IMR-90 (cell line): Measurements from ENCODE around the gene BTN1A1. TPM values are rescaled to one million over a fixed set of nuclear protein-coding genes. Genes with fewer than 3 reads are reported as not detected.
A peak's percentile ranks its signal among the peaks of the same experiment; 100 is the strongest.

Source experiments
- ATAC-seq: fragments of 200-7000 bp; cut with Tn5 transposase; 2 replicates; pipeline ENCODE4 v1.9.1; 2020; ENCODE audit warnings: low read depth, mild to moderate bottlenecking, moderate library complexity
- BruUV-seq: library from RNA; stranded (reverse); fragments of 400-500 nt; replicated peaks from 2 replicates; lab custom pipeline; 2021; lab: Mats Ljungman, UMichigan
- CTCF ChIA-PET: fragments of 300-600 bp; formaldehyde crosslinking; extraction: SDS; loops from one replicate; lab custom pipeline; 2021; ENCODE audit warnings: antibody characterized with exemption; lab: Yijun Ruan, JAX
- POLR2A ChIA-PET: fragments of 300-600 bp; sonication (Branson Sonifier 250); formaldehyde crosslinking; loops from one replicate; lab custom pipeline; 2022; ENCODE audit warnings: antibody characterized with exemption; ENCODE audit not compliant: unreplicated experiment; lab: Charles Lee
- DNase-seq: peaks from one replicate; pipeline ENCODE4 v3.0.0; 2013
- H2AFZ ChIP-seq: replicated peaks from 2 replicates; pipeline ENCODE3; 2013; ENCODE audit warnings: low read length, mild to moderate bottlenecking; ENCODE audit not compliant: poor library complexity
- H2AK5ac ChIP-seq: 2 replicates; pipeline ENCODE4 v1.6.1; 2013; ENCODE audit warnings: low read depth, low read length, inconsistent platforms
- H2AK9ac ChIP-seq: replicated peaks from 2 replicates; pipeline ENCODE3; 2013; ENCODE audit warnings: mild to moderate bottlenecking, low read depth, low read length, moderate library complexity; ENCODE audit not compliant: poor library complexity
- H2BK120ac ChIP-seq: 2 replicates; pipeline ENCODE4 v1.6.1; 2013; ENCODE audit warnings: low read depth, low read length, inconsistent platforms
- H2BK15ac ChIP-seq: 3 replicates; pipeline ENCODE4 v1.6.1; 2013; ENCODE audit warnings: low read depth, low read length, inconsistent platforms
- H2BK20ac ChIP-seq: 2 replicates; pipeline ENCODE4 v1.6.1; 2013; ENCODE audit warnings: low read depth, mild to moderate bottlenecking, inconsistent platforms, low read length, moderate library complexity
- H2BK5ac ChIP-seq: 2 replicates; pipeline ENCODE4 v1.6.1; 2013; ENCODE audit warnings: mild to moderate bottlenecking, low read depth, low read length, inconsistent platforms; ENCODE audit not compliant: poor library complexity, severe bottlenecking
- H3K14ac ChIP-seq: replicated peaks from 2 replicates; pipeline ENCODE4 v1.6.1; 2013; ENCODE audit warnings: low read depth, low read length, inconsistent platforms
- H3K18ac ChIP-seq: 2 replicates; pipeline ENCODE4 v1.6.1; 2013; ENCODE audit warnings: low read depth, low read length, control low read depth
- H3K23ac ChIP-seq: 2 replicates; pipeline ENCODE4 v1.6.1; 2013; ENCODE audit warnings: low read depth, low read length, inconsistent platforms
- H3K27ac ChIP-seq: 2 replicates; pipeline ENCODE4 v1.5.1; 2013; ENCODE audit warnings: mild to moderate bottlenecking, control low read depth, low read length; ENCODE audit not compliant: insufficient read depth
- H3K27me3 ChIP-seq: 2 replicates; pipeline ENCODE4 v1.6.1; 2013; ENCODE audit warnings: low read length; ENCODE audit not compliant: control insufficient read depth, insufficient read depth
- H3K36me3 ChIP-seq: 2 replicates; pipeline ENCODE4 v1.6.1; 2013; ENCODE audit warnings: low read length, mixed read lengths; ENCODE audit not compliant: control insufficient read depth, insufficient read depth
- H3K4ac ChIP-seq: 2 replicates; pipeline ENCODE4 v1.6.1; 2013; ENCODE audit warnings: low read depth, low read length, inconsistent platforms
- H3K4me1 ChIP-seq: 2 replicates; pipeline ENCODE4 v1.6.1; 2013; ENCODE audit warnings: low read length, mixed read lengths; ENCODE audit not compliant: control insufficient read depth, insufficient read depth
- H3K4me2 ChIP-seq: 2 replicates; pipeline ENCODE4 v1.6.1; 2013; ENCODE audit warnings: low read depth, mild to moderate bottlenecking, control low read depth, low read length, moderate library complexity
- H3K4me3 ChIP-seq: 2 replicates; pipeline ENCODE4 v1.5.1; 2013; ENCODE audit warnings: low read depth, mild to moderate bottlenecking, control low read depth, low read length, moderate library complexity; ENCODE audit not compliant: insufficient read depth
- H3K56ac ChIP-seq: 2 replicates; pipeline ENCODE4 v1.6.1; 2013; ENCODE audit warnings: low read length, inconsistent platforms; ENCODE audit not compliant: insufficient read depth; ENCODE audit errors: extremely low read depth
- H3K79me1 ChIP-seq, 2 experiments: 2 replicates each; pipeline ENCODE4 v1.6.1; 2013; ENCODE audit warnings: low read length in 2 of 2, inconsistent platforms in 1 of 2, low read depth in 1 of 2
- H3K9ac ChIP-seq: 2 replicates; pipeline ENCODE4 v1.6.1; 2013; ENCODE audit warnings: low read depth, low read length, control low read depth
- H3K9me1 ChIP-seq: 2 replicates; pipeline ENCODE4 v1.6.1; 2013; ENCODE audit warnings: low read length, inconsistent platforms; ENCODE audit not compliant: insufficient read depth
- H3K9me3 ChIP-seq: 2 replicates; pipeline ENCODE4 v1.6.1; 2013; ENCODE audit warnings: low read length; ENCODE audit not compliant: control insufficient read depth, insufficient read depth
- H4K20me1 ChIP-seq: 2 replicates; pipeline ENCODE4 v1.6.1; 2013; ENCODE audit warnings: low read length, inconsistent platforms; ENCODE audit not compliant: insufficient read depth
- H4K5ac ChIP-seq: 2 replicates; pipeline ENCODE4 v1.6.1; 2013; ENCODE audit warnings: mild to moderate bottlenecking, low read depth, low read length, control low read depth
- H4K8ac ChIP-seq, 2 experiments: 2 replicates each; pipeline ENCODE4 v1.6.1; 2013; ENCODE audit warnings: low read depth in 2 of 2, low read length in 2 of 2, control low read depth in 1 of 2, inconsistent platforms in 1 of 2
- H4K91ac ChIP-seq: 2 replicates; pipeline ENCODE4 v1.6.1; 2013; ENCODE audit warnings: low read depth, low read length, inconsistent platforms; ENCODE audit not compliant: insufficient read depth
- BHLHE40 ChIP-seq: fragments of 150-350 bp; IDR thresholded peaks from 2 replicates; pipeline ENCODE4 v1.6.1; 2016; ENCODE audit warnings: mild to moderate bottlenecking, low read depth, low read length
- CEBPB ChIP-seq: IDR thresholded peaks from 2 replicates; pipeline ENCODE4 v1.6.1; 2012; ENCODE audit warnings: low read depth, low read length, improper control_type of control experiment
- CHD1 ChIP-seq: IDR thresholded peaks from 2 replicates; pipeline ENCODE4 v1.6.1; 2012; ENCODE audit warnings: low read depth, low read length, improper control_type of control experiment
- FOS ChIP-seq: fragments of 150-350 bp; IDR thresholded peaks from 2 replicates; pipeline ENCODE4 v1.6.1; 2016; ENCODE audit warnings: low read depth, low read length
- MAFK ChIP-seq: IDR thresholded peaks from 2 replicates; pipeline ENCODE4 v1.6.1; 2012; ENCODE audit warnings: low read depth, low read length, improper control_type of control experiment
- MAZ ChIP-seq: IDR thresholded peaks from 2 replicates; pipeline ENCODE4 v1.6.1; 2012; ENCODE audit warnings: low read depth, mild to moderate bottlenecking, low read length, improper control_type of control experiment, moderate library complexity, borderline replicate concordance
- MXI1 ChIP-seq: IDR thresholded peaks from 2 replicates; pipeline ENCODE4 v1.6.1; 2012; ENCODE audit warnings: low read depth, mild to moderate bottlenecking, low read length, moderate library complexity, borderline replicate concordance
- NFE2L2 ChIP-seq: fragments of 150-350 bp; IDR thresholded peaks from 2 replicates; pipeline ENCODE4 v1.6.1; 2016; ENCODE audit warnings: low read depth, mild to moderate bottlenecking, low read length
- POLR2A ChIP-seq: IDR thresholded peaks from 2 replicates; pipeline ENCODE4 v1.6.1; 2012; ENCODE audit warnings: mild to moderate bottlenecking, low read depth, low read length
- RAD21 ChIP-seq: IDR thresholded peaks from 2 replicates; pipeline ENCODE4 v1.6.1; 2012; ENCODE audit warnings: low read length, improper control_type of control experiment
- RCOR1 ChIP-seq: IDR thresholded peaks from 2 replicates; pipeline ENCODE4 v1.6.1; 2012; ENCODE audit warnings: mild to moderate bottlenecking, low read length, improper control_type of control experiment; ENCODE audit not compliant: insufficient replicate concordance
- RFX5 ChIP-seq: IDR thresholded peaks from 2 replicates; pipeline ENCODE4 v1.8.0; 2012; ENCODE audit warnings: low read depth, mild to moderate bottlenecking, low read length, moderate library complexity
- SMC3 ChIP-seq: fragments of 150-350 bp; IDR thresholded peaks from 2 replicates; pipeline ENCODE4 v1.6.1; 2016; ENCODE audit warnings: low read depth, mild to moderate bottlenecking, antibody characterized with exemption, low read length, moderate library complexity
- WGBS, 2 experiments: methylation state at CpG; one replicate each; pipeline versions ENCODE4 v1.1.5 to v1.1.7; 2013; ENCODE audit warnings: missing lambda C conversion rate in 2 of 2; ENCODE audit not compliant: insufficient read length in 1 of 2; ENCODE audit errors: extremely low coverage in 2 of 2; 5-methylcytosine and 5-hydroxymethylcytosine counted together
- dilution Hi-C: fragments of 300-500 bp; cut with HindIII; formaldehyde crosslinking; loops from one replicate; pipeline ENCODE4 v1.14.3; 2018; ENCODE audit warnings: low sequenced_read_pairs; ENCODE audit not compliant: unreplicated experiment
- in situ Hi-C: fragments of 300-500 bp; cut with MboI; formaldehyde crosslinking; loops from 3 replicates; pipeline ENCODE4 v1.14.3; 2019; ENCODE audit warnings: low sequenced_read_pairs, inconsistent platforms, mixed read lengths
- intact Hi-C: fragments of 100-400 bp; cut with micrococcal nuclease; formaldehyde crosslinking; loops from 2 replicates; pipeline ENCODE4 v1.10.0; 2022
- polyA plus RNA-seq, 3 experiments: library from polyadenylated mRNA; depleted of rRNA; stranded (reverse); fragments of >200 nt; gene quantifications; 2 replicates each; pipeline ENCODE4 v1.2.3, GENCODE V29; 2012; ENCODE audit warnings: low replicate concordance in 1 of 3
- total RNA-seq: library from RNA; depleted of rRNA; stranded (reverse); fragments of >200 nt; gene quantifications from 2 replicates; pipeline ENCODE4 v1.2.3, GENCODE V29; 2012
- TF ChIP-seq, protein P1 (sequence below): conservative IDR thresholded peaks from 2 replicates; pipeline ENCODE4 v1.5.1; 2012; ENCODE audit warnings: mild to moderate bottlenecking, low read depth, low read length, improper control_type of control experiment
- TF ChIP-seq, protein P2 (sequence below): fragments of 150-350 bp; IDR thresholded peaks from 2 replicates; pipeline ENCODE4 v1.6.1; 2016; ENCODE audit warnings: low read depth, mild to moderate bottlenecking, low read length, moderate library complexity, borderline replicate concordance
- TF ChIP-seq, protein P3 (sequence below): fragments of 150-350 bp; IDR thresholded peaks from 2 replicates; pipeline ENCODE4 v1.6.1; 2017; ENCODE audit warnings: mild to moderate bottlenecking, antibody characterized with exemption, low read length, low read depth

The BTN1A1 gene
- total and polyA plus RNA-seq, 2 of the 4 experiments (the other 2 are of a cell fraction) = not detected

DNA sequence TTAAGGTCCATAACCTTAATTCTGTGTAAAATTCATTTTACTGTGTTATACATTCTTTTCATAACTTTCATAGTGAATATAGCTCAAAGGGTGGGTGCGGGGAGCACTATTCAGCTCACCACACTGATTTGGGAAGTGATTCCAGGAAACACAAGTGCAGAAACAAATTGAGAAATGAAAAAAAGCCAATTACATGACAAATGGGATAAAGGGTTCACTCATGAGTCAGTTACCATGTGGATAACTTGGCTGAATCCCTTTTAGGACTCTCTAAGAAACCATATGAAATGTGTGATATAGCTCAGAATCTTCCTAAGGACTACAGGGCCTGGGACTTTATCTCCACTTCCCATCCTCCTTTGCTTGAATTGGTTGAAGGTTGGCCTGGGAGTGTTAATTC, 45.5 kb upstream of the BTN1A1 start:
- H3K4me2 ChIP-seq = no peak overlapping the region
- BruUV-seq = no TSS peak
- ChIA-PET CTCF (no interaction called here), POLR2A (no interaction called here)
- H2BK120ac ChIP-seq = no peak overlapping the region
- dilution Hi-C loops (no loop called here), intact Hi-C loops (loop anchor here (5.0 kb wide), 1 partner anchor 83 kb away; the partner anchor contains the start of gene HMGN4), in situ Hi-C loops (no loop called here)
- ATAC-seq (no peak), DNase-seq (peak; percentile 52)
- no peak overlapping the region for H3K18ac ChIP-seq
- no peak overlapping the region for H3K14ac ChIP-seq
- H3K36me3 ChIP-seq = peaks cover 10% of the 10 kb centered on the region
- no peaks in the 10 kb centered on the region for H3K27me3 ChIP-seq
- TF ChIP-seq MXI1 (no peak), NFE2L2 (no peak), FOS (no peak), CHD1 (no peak), RCOR1 (no peak), MAFK (no peak), SMC3 (no peak), RFX5 (no peak), MAZ (no peak), RAD21 (no peak), BHLHE40 (no peak), CEBPB (no peak), POLR2A (no peak)
- TF ChIP-seq, protein P1, sequence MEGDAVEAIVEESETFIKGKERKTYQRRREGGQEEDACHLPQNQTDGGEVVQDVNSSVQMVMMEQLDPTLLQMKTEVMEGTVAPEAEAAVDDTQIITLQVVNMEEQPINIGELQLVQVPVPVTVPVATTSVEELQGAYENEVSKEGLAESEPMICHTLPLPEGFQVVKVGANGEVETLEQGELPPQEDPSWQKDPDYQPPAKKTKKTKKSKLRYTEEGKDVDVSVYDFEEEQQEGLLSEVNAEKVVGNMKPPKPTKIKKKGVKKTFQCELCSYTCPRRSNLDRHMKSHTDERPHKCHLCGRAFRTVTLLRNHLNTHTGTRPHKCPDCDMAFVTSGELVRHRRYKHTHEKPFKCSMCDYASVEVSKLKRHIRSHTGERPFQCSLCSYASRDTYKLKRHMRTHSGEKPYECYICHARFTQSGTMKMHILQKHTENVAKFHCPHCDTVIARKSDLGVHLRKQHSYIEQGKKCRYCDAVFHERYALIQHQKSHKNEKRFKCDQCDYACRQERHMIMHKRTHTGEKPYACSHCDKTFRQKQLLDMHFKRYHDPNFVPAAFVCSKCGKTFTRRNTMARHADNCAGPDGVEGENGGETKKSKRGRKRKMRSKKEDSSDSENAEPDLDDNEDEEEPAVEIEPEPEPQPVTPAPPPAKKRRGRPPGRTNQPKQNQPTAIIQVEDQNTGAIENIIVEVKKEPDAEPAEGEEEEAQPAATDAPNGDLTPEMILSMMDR = no peak
- TF ChIP-seq, protein P2, sequence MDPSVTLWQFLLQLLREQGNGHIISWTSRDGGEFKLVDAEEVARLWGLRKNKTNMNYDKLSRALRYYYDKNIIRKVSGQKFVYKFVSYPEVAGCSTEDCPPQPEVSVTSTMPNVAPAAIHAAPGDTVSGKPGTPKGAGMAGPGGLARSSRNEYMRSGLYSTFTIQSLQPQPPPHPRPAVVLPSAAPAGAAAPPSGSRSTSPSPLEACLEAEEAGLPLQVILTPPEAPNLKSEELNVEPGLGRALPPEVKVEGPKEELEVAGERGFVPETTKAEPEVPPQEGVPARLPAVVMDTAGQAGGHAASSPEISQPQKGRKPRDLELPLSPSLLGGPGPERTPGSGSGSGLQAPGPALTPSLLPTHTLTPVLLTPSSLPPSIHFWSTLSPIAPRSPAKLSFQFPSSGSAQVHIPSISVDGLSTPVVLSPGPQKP = no peak
- TF ChIP-seq, protein P3, sequence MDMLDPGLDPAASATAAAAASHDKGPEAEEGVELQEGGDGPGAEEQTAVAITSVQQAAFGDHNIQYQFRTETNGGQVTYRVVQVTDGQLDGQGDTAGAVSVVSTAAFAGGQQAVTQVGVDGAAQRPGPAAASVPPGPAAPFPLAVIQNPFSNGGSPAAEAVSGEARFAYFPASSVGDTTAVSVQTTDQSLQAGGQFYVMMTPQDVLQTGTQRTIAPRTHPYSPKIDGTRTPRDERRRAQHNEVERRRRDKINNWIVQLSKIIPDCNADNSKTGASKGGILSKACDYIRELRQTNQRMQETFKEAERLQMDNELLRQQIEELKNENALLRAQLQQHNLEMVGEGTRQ = no peak
- no peak overlapping the region for H2BK5ac ChIP-seq
- H4K20me1 ChIP-seq = peaks cover 8% of the 10 kb centered on the region; the same call in 1 of the 2 replicates
- no peak overlapping the region for H2BK20ac ChIP-seq
- H3K4me1 ChIP-seq = peaks cover 7% of the 10 kb centered on the region
- WGBS, 2 experiments = no CpG with 5 or more reads among the region's 1 CpG
- no peak overlapping the region for H3K9ac ChIP-seq
- peaks cover 11 to 25% of the 10 kb centered on the region in 2 experiments for H3K79me1 ChIP-seq
- no peak overlapping the region for H4K91ac ChIP-seq
- no peak overlapping the region for H2AK5ac ChIP-seq
- no peak overlapping the region for H2AFZ ChIP-seq
- H3K56ac ChIP-seq = no peak overlapping the region
- no peak overlapping the region for H3K4me3 ChIP-seq
- H3K9me3 ChIP-seq = no peaks in the 10 kb centered on the region
- no peak overlapping the region for H2AK9ac ChIP-seq
- H4K5ac ChIP-seq = no peak overlapping the region
- H3K23ac ChIP-seq = no peak overlapping the region
- no peak overlapping the region for H3K27ac ChIP-seq
- peaks cover 19% of the 10 kb centered on the region for H3K9me1 ChIP-seq
- no peak overlapping the region for H3K4ac ChIP-seq
- no peak overlapping the region for H4K8ac ChIP-seq
- H2BK15ac ChIP-seq = no peak overlapping the region
